NCI-H128 (cell line): ENCODE data around the gene GNPTAB.
"Not testable (repeated sequence)": the region's sequence is repeated elsewhere in the genome, so short reads cannot be mapped to it uniquely, and the experiment has no call there.

ENCODE experiments used
- DNase-seq: peaks from one replicate; lab custom pipeline; 2025; ENCODE audit not compliant: unreplicated experiment; lab: John Stamatoyannopoulos, UW

Gene GNPTAB

DNA sequence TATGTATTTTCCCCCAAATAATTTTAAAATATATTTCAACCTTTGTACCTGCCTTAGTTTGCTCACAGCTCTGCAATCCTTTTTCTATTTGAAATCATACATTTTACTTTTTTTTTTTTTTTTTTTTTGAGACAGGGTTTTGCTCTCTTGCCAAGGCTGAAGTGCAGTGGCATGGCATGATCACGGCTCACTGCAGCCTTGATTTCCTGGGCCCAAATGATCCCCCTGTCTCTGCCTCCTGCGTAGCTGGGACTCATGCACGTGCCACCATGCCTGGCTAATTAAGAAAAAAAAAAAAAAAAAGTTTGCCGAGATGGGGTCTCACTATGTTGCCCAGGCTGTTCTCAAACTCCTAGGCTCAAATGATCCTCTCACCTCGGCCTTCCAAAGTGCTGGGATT, 90.2 kb downstream of the GNPTAB start:
- DNase-seq: no peak

DNA sequence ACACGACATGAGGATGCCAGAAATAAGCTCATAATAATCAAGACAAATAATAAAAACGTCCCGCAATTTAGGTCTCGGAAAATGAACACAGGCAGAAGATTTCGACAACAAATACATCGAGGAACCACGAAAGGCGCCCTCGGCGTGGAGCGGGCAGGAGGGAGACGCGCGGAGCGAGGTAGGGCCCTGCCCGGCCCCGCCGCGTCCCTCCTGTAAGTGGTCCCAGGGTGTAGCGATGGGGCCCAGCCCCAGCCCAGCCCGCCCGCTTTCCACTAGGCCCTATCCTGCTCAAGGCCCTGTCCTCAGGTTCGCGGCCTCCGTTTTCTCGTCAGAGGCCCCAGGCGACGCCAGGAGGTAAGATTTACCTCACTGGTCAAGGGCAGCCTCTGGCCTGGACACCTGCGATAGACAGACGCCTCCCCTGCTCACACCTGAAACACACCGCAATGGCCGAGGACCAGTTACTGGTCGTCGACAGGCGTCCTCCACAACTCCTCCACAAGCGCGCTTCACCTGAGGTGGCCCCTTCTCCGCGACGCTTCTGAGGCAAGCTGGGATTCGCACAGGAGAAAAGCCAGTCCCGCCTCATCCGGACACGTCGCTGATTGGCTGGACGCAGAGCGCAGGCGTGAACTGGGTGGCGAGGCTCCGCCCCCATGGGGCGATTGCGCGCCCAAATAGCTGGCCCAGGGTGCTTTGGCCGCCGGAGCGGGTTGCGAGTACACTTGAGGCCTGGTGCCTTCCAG, 91.7 kb downstream of the GNPTAB start, which contains the start of gene SYCP3:
SYCP3 (minus strand) TSS at position 543 of the 746 bp plus-strand sequence. CDS start 1,527 bp downstream, outside the sequence.
- no peak for DNase-seq

DNA sequence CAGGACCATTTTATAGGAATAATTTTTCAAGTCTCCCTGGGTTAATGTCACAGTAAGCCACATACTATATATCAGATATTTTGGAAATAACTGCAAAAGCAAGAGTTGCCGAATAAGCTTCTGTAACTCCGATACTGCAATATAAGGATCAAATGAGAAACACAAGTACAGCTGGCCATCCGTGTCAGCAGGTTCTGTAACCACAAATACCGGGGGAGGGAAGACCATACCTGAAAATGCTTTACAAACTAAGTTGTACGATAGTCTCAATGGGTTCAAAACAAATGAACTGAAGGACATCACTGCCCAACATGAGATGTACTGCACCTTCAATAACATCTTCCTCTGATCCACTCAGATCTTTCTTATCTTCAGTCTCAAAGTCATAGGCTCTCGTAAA, 93.3 kb downstream of the GNPTAB start:
- DNase-seq: no peak

DNA sequence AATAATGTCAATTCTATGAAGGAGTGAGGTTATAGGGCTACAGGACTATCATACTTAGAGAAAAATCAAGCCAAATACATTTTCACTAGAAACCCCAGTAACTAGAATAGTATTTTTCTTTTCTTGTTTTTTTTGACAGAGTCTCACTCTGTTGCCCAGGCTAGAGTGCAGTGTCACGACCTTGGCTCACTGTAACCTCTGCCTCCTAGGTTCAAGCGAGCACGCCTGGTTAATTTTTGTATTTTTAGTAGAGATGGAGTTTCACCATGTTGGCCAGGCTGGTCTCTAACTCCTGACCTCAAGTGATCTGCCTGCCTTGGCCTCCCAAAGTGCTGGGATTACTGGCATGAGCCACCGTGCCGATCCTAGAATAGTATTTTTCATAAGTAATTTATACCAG, 96.3 kb downstream of the GNPTAB start:
- DNase-seq: not testable (repeated sequence)

DNA sequence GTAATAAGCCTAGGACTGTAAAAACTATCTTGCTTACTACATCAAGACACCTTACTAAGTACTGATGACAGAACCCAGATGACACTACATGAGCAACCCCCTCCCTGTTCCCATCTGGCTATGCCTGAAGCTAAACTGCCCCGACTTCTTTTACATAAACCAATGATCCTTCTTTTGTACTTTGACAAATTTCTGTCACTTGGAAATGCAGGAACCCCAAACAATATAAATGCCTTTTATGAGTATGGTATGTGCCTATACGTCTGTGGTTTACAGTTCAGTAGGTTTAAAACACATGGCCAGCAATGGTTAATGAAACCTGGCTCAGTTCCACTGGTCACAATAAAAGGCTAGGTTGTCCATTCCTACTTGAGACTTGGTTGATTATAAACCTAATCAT, 97.6 kb downstream of the GNPTAB start:
- no peak for DNase-seq

DNA sequence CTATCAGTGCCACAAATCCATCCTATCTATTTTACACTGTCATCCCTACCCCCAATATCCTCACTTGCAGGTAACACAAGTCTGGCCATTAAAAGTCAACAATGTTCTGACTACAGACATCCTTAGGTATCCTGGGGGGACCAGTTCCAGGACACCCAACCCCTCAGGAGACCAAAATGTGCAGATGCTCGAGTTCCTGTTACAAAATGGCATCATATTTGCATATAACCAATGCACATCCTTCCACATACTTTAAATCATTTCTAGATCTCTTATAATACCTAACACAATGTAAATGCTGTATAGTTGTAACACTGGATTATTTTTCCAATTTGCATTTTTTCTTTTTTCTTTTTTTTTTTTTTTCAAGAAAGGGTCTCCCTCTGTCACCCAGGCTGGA, 98.4 kb downstream of the GNPTAB start:
- no peak for DNase-seq

DNA sequence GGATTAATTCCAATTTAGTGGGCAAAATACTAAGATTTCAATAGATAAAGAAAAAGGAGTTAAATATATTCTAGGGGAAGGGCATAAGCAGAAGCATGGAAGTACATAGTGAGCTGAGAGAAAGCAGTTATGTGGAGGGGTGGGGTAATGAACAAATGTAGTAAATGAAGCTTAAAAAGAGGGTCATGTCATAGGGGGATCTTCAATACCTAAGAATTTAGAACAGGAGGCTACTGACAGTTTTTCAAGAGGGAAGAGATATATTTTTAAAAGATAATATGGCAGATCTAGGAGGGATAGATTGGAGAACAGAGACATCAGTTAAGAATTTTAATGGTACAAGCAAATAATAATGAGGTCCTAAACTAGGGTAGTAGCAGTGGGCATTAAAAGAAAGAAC, 100.9 kb downstream of the GNPTAB start:
- DNase-seq: no peak

DNA sequence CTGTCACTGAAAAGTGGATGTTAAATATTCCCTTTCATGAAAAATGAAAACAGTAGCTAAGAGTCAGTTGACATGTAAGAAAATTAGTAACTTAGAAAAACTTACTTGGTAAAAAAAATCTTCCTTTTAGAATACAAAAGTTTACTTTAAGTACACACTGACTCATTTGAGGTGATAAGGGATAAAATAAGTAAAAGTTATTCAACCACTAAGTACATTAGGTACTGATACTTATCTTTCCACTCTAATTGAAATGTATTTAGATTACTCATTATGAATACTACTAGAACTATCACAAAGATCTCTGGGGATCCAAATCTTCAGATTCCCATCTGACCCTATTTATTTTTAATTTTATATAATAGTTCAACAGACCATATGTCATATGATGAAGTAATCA, 103.7 kb downstream of the GNPTAB start:
- DNase-seq: no peak

DNA sequence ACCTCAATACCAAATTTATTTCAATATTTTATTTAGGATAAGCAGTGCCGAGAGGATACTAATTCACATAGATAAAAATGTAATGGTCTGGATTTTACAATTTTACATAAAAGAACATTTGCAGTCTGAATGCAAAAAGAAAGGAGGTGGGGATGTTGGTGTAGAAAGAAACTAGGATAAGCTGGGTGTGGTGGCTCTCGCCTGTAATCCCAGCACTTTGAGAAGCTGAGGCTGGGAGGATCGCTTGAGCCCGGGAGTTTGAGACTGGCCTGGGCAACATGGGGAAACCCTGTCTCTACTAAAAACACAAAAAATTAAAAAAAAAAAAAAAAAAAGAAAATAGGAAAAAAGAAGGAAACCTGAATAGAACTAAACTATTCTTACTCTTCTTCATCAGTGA, 108.4 kb downstream of the GNPTAB start:
- DNase-seq: no peak

DNA sequence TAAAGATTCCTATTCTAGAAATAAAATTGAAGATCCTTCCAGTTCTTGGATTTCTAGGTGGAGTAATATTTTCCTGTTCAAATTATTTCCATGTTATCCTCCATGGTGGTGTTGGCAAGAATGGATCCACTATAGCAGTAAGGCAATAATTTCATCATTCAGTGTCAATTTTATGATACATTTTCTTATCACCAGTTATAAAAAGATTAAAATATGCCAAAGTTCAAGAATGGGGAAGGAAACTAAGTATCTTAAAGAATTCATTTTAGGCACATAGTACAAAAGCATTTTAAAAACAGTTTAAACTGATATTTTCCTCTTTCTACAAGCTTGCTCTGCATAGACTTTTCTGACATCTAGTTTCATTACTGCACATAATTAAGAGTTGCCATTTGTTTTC, 110.6 kb downstream of the GNPTAB start:
- no peak for DNase-seq

DNA sequence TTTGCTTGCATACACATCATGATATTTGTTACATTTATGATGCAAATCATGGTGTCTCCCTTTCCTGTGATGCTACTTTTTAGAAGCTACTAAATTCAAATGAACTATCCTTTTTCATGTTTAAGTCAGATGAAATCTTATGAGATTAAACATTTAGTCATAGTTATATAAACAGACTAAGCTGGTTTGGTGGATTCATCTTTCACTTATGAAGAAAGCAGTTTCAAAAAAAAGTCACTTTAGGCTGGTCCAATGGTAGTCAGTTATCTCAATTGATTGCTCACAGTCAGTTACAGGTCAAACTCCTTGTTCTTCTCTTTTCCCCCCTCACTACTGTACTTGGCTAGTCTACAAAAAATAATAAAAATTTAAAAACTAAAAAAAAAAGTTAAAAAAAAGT, 111.2 kb downstream of the GNPTAB start:
- DNase-seq: no peak

DNA sequence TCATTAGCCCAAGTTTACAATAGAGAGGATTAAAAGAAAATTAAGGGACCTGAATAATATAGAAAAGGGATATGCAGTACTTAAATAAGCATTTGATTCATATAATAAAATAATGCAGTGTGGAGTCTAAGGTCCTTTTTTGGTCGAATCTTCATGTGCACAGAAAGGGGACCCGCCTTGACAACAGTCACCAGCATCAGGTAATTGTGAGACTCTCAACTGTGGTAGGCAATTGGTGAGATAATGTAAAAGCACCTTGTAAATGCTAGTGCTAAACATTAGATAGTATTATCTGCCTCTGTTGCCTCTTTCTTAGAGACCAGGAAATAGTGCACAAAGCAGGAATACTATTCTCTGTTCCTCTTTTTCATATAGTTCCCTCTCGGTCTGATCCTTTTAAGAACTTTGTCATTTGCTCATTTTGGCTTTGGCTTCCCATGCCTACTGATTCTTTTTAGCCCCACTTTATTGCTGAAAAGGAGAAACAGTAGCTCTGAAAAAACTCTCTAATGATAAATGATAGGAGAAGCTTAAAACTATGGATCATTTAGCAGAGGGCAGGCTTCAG, 115.8 kb downstream of the GNPTAB start:
- no peak for DNase-seq

DNA sequence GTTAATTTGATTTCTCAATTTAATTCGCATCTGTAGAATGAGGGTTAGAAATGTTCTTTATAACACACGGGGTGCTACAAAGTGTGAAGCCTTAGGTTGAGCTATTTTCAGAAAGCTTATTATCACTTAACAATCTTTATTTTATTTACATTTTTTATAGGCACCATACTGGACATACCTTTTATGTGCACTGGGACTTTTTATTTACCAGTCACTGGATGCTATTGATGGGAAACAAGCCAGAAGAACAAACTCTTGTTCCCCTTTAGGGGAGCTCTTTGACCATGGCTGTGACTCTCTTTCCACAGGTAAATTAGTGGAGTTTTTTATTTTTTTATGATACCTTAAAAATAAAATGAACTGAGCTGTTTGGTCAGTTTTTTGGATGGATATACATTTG, 116.8 kb downstream of the GNPTAB start:
- DNase-seq: no peak

DNA sequence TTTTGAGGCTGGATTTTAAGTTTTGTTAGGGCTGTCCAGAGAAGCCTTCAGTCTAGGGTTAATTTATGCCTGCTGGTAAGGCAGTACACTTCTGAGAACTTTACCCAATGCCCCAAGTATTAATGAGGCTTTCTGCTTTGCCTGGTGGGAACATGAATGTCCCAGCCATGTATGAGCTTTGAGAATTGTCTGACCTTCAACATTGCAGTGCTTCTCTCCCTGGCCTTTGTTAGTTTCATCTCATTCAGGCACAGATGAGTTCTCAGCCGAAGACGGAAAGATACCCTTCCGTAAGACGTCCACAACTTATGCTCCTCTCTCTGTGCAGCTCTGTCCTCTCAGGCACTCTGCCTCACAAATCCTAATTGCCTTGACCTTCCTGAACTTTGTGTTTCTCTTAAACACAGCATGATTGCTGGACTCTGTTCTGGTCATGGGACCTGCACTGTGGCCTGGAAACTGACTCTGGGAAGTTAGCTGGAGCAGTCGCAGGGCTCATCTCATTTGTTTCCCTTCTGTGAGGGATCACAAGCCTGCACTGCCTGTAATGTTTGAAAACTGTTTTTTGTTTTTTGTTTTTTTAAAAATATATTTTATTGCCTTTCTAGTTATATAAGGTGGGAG, 117.6 kb downstream of the GNPTAB start:
- no peak for DNase-seq

DNA sequence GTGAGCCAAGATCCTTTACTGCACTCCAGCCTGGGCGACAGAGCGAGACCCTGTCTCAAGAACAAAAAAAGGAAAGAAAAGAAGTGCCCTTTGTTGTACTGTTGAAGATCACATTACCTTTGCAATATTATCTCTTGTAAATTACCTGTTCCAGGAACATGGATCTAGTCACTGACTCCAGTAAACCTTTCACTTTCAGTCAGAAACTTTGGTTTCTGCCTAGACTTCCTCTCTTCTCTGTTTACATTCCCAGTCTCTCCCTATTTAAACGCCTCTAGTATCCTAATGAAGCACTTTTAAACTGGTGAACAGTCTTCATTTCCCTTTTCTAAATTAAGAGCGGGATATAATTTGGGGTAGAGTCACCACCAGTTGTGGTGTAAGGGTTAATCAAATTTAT, 120.5 kb downstream of the GNPTAB start:
- DNase-seq: no peak

DNA sequence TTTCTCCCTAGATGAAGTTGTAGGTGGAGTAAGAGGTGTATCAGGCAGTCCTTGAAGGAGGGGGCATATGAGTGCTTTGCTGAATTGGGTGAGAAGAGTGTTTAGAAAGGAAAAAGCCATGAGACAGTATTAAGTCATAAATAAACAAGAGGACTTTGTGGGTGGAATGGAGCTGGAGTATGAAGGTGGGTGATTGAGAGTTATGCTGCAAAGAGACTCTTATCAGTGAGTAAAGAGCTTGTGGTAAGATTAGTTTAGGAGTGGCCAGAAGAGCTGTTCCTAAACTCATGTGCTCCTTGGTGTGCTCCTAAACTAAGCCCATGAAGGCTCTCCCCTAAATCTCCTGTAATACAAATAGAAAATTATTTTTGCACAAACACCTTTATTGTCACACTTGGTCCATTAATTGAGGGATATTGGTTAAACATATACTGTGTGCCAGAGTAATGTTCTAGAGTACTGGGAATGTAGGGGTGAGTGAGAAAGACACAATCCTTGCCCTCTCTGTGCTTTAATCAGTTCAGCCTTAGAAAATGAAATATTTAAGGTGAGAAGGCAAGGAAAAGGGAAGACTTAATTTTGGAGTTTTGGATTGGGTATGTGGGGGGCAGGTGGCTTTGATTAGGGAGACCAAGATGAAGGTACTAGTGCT, 123.5 kb downstream of the GNPTAB start:
- DNase-seq: no peak

DNA sequence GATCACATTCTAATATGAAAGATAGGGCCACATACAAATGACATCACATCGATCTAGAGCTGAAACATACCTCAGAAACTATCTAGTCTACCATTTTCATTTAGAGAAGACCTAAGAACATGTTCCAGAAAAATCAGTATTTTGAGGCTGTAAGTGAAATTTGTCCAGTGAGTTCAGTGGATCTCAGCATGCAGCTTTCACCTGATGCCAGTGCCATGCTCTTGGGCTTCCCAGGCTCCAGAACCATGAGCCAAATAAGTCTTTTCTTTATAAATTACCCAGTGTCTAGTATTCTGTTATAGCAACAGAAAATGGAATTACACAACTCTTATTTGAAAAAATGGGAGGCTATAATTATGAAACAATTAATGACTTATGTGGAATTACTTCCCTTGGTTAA, 124.4 kb downstream of the GNPTAB start:
- no peak for DNase-seq

DNA sequence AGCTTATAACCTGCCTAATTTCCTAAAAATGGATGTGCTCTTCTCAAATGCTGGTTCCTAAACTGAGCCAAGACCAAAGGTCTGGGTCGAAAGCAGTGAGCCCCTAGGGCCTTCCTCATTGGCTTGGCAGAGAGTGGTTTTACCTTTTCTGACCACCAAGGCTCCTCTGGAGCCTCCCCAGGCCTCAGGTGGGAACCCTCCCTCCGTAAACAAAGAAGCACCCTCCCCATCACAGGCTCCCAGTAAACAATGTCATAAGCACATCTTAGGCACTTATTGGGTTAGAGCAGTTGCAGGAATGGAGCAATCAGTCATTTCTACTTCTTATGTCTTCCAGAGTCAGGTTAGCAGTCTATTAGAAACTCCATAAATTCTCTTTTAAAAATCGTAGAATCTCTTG, 127.3 kb downstream of the GNPTAB start:
- no peak for DNase-seq

DNA sequence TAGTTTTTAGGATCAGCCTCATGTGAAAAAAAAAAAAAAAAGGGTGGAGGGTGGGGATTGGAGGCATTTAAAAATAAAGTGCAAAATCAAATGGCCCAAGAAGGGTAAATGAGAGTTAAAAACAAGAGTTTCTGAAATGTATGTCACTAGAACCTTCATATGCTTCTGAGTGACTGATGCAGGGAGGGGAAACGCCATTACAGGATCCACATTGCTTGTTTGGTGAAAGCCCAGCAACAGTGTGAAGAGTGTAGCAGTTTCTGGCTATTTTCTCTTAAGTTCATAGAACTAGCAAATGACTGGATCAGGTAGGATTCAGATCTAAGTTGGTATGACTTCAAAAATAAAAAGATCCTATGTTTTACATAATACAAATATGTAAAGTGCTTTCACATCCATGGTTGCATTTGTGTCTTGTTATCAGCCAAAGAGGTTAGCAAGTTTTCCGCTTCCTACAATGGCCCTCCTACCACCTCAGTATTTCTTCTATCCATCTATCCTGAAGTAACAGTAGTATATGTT, 130.4 kb downstream of the GNPTAB start:
- DNase-seq: no peak

DNA sequence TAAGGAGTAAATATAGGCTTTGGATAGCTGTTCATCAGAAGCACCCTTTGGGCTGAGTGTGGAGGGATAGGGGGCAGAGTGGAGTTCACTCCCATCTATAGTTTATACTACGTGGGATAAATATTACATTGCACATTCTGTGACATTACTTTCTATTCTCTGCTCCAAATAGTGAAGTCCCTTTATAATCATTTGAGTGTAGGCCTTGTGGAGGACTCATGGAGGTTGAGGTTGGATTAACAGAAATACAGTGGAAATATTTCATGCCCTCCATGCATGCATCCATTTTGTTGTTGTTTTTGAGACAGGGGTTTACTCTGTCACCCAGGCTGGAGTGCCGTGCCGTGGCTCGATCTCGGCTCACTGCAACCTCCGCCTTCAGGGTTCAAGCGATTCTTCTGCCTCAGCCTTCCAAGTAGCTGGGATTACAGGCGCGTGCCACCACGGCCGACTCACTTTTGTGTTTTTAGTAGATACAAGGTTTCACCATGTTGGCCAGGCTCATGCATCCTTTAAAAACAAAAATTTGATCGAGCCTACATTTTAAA, 131.9 kb downstream of the GNPTAB start:
- no peak for DNase-seq
